H1 (cell line): ENCODE data around the gene GREM2. TPM values are rescaled to one million over a fixed set of nuclear protein-coding genes. Genes with fewer than 3 reads are reported as not detected.

Experiments
- CTCF ChIA-PET: fragments of 300-600 bp; sonication (Branson Sonifier 250); formaldehyde crosslinking; loops from one replicate; lab custom pipeline; 2021; ENCODE audit not compliant: partially characterized antibody; lab: Charles Lee
- POLR2A ChIA-PET: fragments of 300-600 bp; sonication (Branson Sonifier 250); formaldehyde crosslinking; loops from one replicate; lab custom pipeline; 2021; ENCODE audit warnings: inconsistent platforms; ENCODE audit not compliant: partially characterized antibody; lab: Charles Lee
- DNase-seq, 2 experiments: peaks; one replicate each; pipeline versions ENCODE4 v3.0.0 to v3.0.0-alpha.2; 2010 to 2022; ENCODE audit warnings: low spot score in 2 of 2, low read depth in 1 of 2, mixed read lengths in 1 of 2
- FAIRE-seq: peaks from 2 replicates; lab custom pipeline; 2011; peaks lifted over from hg19 to GRCh38; lab: Jason Lieb, UNC
- H2AFZ ChIP-seq: 2 replicates; pipeline ENCODE4 v1.8.1; 2012; ENCODE audit warnings: low read length, inconsistent platforms
- H2AK5ac ChIP-seq: 2 replicates; pipeline ENCODE4 v1.6.1; 2013; ENCODE audit warnings: low read depth, low read length
- H2BK120ac ChIP-seq: replicated peaks from 2 replicates; pipeline ENCODE3; 2013; ENCODE audit warnings: low read depth, low read length, inconsistent platforms
- H2BK12ac ChIP-seq: 2 replicates; pipeline ENCODE4 v1.6.1; 2013; ENCODE audit warnings: low read depth, low read length
- H2BK15ac ChIP-seq: 2 replicates; pipeline ENCODE4 v1.6.1; 2013; ENCODE audit warnings: low read length
- H2BK20ac ChIP-seq: 2 replicates; pipeline ENCODE4 v1.6.1; 2013; ENCODE audit warnings: low read length
- H2BK5ac ChIP-seq: 2 replicates; pipeline ENCODE4 v1.6.1; 2013; ENCODE audit warnings: low read depth, low read length
- H3K14ac ChIP-seq: 2 replicates; pipeline ENCODE4 v1.6.1; 2013; ENCODE audit warnings: inconsistent platforms; ENCODE audit not compliant: insufficient read length
- H3K18ac ChIP-seq: 2 replicates; pipeline ENCODE4 v1.6.1; 2013; ENCODE audit warnings: low read length; ENCODE audit errors: extremely low read depth
- H3K23ac ChIP-seq: 2 replicates; pipeline ENCODE4 v1.6.1; 2013; ENCODE audit warnings: inconsistent platforms; ENCODE audit not compliant: insufficient read length
- H3K23me2 ChIP-seq: 2 replicates; pipeline ENCODE4 v1.6.1; 2013; ENCODE audit warnings: low read depth, low read length
- H3K27ac ChIP-seq: 2 replicates; pipeline ENCODE4 v1.6.1; 2011; ENCODE audit warnings: low read depth, low read length, inconsistent platforms
- H3K27me3 ChIP-seq, 4 experiments: replicated peaks in 1 of 4; 1 replicate in 1 of 4; 2 replicates in 3 of 4; pipeline versions ENCODE4 v1.6.1 to v1.8.1; 2011 to 2013; ENCODE audit warnings: low read length in 3 of 4, mild to moderate bottlenecking in 3 of 4, inconsistent platforms in 2 of 4, mixed read lengths in 2 of 4, moderate library complexity in 1 of 4; ENCODE audit not compliant: control insufficient read depth in 3 of 4, insufficient read depth in 3 of 4; ENCODE audit errors: extremely low read depth in 1 of 4
- H3K36me3 ChIP-seq, 4 experiments: 2 replicates each; pipeline versions ENCODE4 v1.6.1 to v1.8.1; 2011 to 2013; ENCODE audit warnings: mild to moderate bottlenecking in 4 of 4, low read length in 3 of 4, moderate library complexity in 2 of 4, control low read depth in 1 of 4, inconsistent platforms in 1 of 4; ENCODE audit not compliant: insufficient read depth in 4 of 4, control insufficient read depth in 2 of 4
- H3K4ac ChIP-seq: replicated peaks from 2 replicates; pipeline ENCODE3; 2013; ENCODE audit warnings: low read length, low read depth, mixed read lengths, inconsistent platforms; ENCODE audit not compliant: insufficient read length
- H3K4me1 ChIP-seq, 4 experiments: replicated peaks in 1 of 4; 1 replicate in 1 of 4; 2 replicates in 3 of 4; pipeline versions ENCODE4 v1.6.1 to v1.8.1; 2011 to 2013; ENCODE audit warnings: low read length in 3 of 4, inconsistent platforms in 2 of 4, mixed read lengths in 1 of 4; ENCODE audit not compliant: insufficient read depth in 4 of 4, control insufficient read depth in 3 of 4
- H3K4me2 ChIP-seq, 2 experiments: 2 replicates each; pipeline versions ENCODE4 v1.6.1 to v1.8.1; 2011 to 2013; ENCODE audit warnings: low read depth in 2 of 2, low read length in 2 of 2, control low read depth in 1 of 2, inconsistent platforms in 1 of 2, mild to moderate bottlenecking in 1 of 2; ENCODE audit not compliant: insufficient read depth in 1 of 2
- H3K4me3 ChIP-seq, 4 experiments: fragments of 200-600, 300-600 bp in 1 of 4; sonication (generic), shearing (Covaris generic), sonication (Bioruptor Twin) in 1 of 4; 2 replicates each; pipeline versions ENCODE4 v1.5.1 to v1.8.1; 2011 to 2016; ENCODE audit warnings: low read length in 4 of 4, low read depth in 3 of 4, control low read depth in 2 of 4, inconsistent platforms in 2 of 4, mild to moderate bottlenecking in 2 of 4, mixed read lengths in 1 of 4, moderate library complexity in 1 of 4; ENCODE audit not compliant: insufficient read depth in 2 of 4; ENCODE audit errors: extremely low read depth in 1 of 4
- H3K56ac ChIP-seq: replicated peaks from 2 replicates; pipeline ENCODE3; 2013; ENCODE audit warnings: low read depth, mild to moderate bottlenecking, mixed read lengths, low read length, inconsistent platforms; ENCODE audit not compliant: insufficient read length
- H3K79me1 ChIP-seq: 2 replicates; pipeline ENCODE4 v1.6.1; 2013; ENCODE audit warnings: low read depth, low read length, control low read depth
- H3K79me2 ChIP-seq, 2 experiments: 2 replicates each; pipeline versions ENCODE4 v1.6.1 to v1.8.1; 2012 to 2013; ENCODE audit warnings: low read length in 2 of 2, mild to moderate bottlenecking in 2 of 2, inconsistent platforms in 1 of 2; ENCODE audit not compliant: insufficient read depth in 2 of 2, control insufficient read depth in 1 of 2
- H3K9ac ChIP-seq, 4 experiments: replicated peaks in 1 of 4; 1 replicate in 1 of 4; 2 replicates in 3 of 4; pipeline versions ENCODE4 v1.6.1 to v1.8.1; 2011 to 2013; ENCODE audit warnings: low read depth in 3 of 4, low read length in 3 of 4, control low read depth in 2 of 4, mild to moderate bottlenecking in 2 of 4, moderate library complexity in 2 of 4, inconsistent platforms in 1 of 4; ENCODE audit errors: extremely low read depth in 1 of 4
- H3K9me3 ChIP-seq, 2 experiments: 2 replicates each; pipeline versions ENCODE4 v1.6.1 to v1.8.1; 2012 to 2013; ENCODE audit warnings: mild to moderate bottlenecking in 2 of 2, moderate library complexity in 2 of 2, control low read depth in 1 of 2, inconsistent platforms in 1 of 2, low read depth in 1 of 2, low read length in 1 of 2, mixed read lengths in 1 of 2; ENCODE audit not compliant: insufficient read depth in 2 of 2
- H4K20me1 ChIP-seq, 2 experiments: replicated peaks in 1 of 2; 2 replicates each; pipeline versions ENCODE3 to v1.8.1; 2011 to 2013; ENCODE audit warnings: inconsistent platforms in 2 of 2, low read length in 2 of 2, mild to moderate bottlenecking in 1 of 2; ENCODE audit not compliant: insufficient read depth in 2 of 2, control insufficient read depth in 1 of 2
- H4K5ac ChIP-seq: 2 replicates; pipeline ENCODE4 v1.6.1; 2013; ENCODE audit warnings: low read length, low read depth, mixed read lengths, inconsistent platforms; ENCODE audit not compliant: insufficient read length
- H4K8ac ChIP-seq: 2 replicates; pipeline ENCODE4 v1.8.0; 2013; ENCODE audit warnings: mild to moderate bottlenecking, moderate library complexity, low read length, inconsistent platforms; ENCODE audit not compliant: insufficient read depth; ENCODE audit errors: extremely low read depth
- H4K91ac ChIP-seq: replicated peaks from 2 replicates; pipeline ENCODE3; 2013; ENCODE audit warnings: low read length, mixed read lengths, inconsistent platforms; ENCODE audit not compliant: insufficient read length
- CEBPB ChIP-seq: IDR thresholded peaks from 2 replicates; pipeline ENCODE4 v1.6.1; 2012; ENCODE audit warnings: low read depth, low read length
- TAF7 ChIP-seq: optimal IDR thresholded peaks from 2 replicates; pipeline ENCODE3; 2011; ENCODE audit warnings: low read depth, mild to moderate bottlenecking, inconsistent platforms, low read length, moderate library complexity, borderline replicate concordance
- WGBS, 2 experiments: shearing (Covaris generic) in 1 of 2; methylation state at CpG; one replicate each; pipeline versions ENCODE4 v1.1.6 to v1.1.7; 2013 to 2015; ENCODE audit warnings: low lambda C conversion rate in 2 of 2, mixed read lengths in 2 of 2, inconsistent platforms in 1 of 2, low coverage in 1 of 2, missing lambda C conversion rate in 1 of 2; ENCODE audit not compliant: insufficient replicate concordance in 2 of 2, insufficient coverage in 1 of 2, insufficient read length in 1 of 2; ENCODE audit errors: extremely low coverage in 1 of 2, missing lambda C conversion rate in 1 of 2; 5-methylcytosine and 5-hydroxymethylcytosine counted together
- polyA plus RNA-seq, 7 experiments: library from polyadenylated mRNA; depleted of rRNA in 3 of 7; stranded (reverse) in 5 of 7; unstranded in 2 of 7; fragments of >200 nt in 5 of 7; fragments of 200-250 nt in 2 of 7; gene quantifications; 1 replicate in 5 of 7; 2 replicates in 1 of 7; 4 replicates in 1 of 7; pipeline versions ENCODE4 v1.2.1 to v1.2.3, GENCODE V29; 2011 to 2013; ENCODE audit warnings: missing spikeins in 2 of 7, mixed read lengths in 2 of 7
- total RNA-seq: library from RNA; stranded (reverse); fragmentation: NEBNext Ultra II Directional; extraction: Animal tissue kit (Norgen Biotek cat#: 25700); gene quantifications from 2 replicates; pipeline ENCODE4 v1.2.1, GENCODE V29; 2021

The GREM2 gene
- total and polyA plus RNA-seq, 2 of the 8 experiments (the other 6 are each of a cell fraction or from before 2014, with no cell fraction given) = 0.05 TPM; not detected in 1

DNA sequence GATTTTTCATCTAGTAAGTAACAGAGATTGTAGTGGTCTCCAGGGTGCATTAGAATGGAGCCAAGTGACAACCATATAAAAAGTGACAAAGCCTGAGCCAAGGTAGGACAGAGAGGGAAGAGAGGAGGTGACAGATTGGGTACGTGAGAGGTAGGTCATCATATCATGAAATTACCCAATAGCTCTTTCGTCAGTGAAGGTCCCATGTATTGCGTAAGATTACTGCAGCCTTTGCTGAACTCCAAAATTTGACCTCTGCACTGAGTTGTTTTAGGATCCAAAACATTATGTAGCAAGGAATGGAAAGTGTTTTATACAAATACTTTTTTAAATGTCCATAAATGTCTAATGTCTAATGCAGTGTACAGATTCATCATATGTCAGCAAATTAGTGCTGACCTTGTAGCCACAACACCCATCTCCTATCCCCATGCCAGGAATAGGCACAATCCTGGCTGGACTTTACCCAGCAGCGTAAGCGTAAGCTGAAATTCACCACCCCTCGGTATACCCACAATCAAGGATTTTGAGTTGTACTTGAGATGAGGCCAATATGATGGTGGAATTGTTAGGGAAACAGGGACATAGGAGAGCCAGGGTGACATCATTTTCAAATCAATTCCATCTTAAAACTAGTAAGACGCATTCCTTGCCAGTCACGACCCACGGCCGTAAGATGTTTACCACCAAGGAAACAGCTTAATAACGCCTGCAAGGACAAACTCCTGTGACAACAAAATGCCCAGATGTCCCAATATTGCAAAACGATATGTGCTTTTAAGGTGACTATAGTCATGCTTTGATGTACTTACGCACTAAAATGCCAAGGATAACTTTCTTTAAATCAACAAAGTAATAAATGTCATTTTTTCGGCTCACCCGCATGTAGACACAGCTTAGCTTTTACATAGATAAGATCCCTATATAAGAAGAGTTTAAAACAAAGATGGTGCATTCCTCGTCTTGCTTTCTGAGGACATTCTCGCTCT is 38.1 kb upstream of the GREM2 start:
- H3K36me3 ChIP-seq = no peaks in the 10 kb centered on the region
- no peaks in the 10 kb centered on the region for H3K4me1 ChIP-seq
- H3K23me2 ChIP-seq = no peaks in the 10 kb centered on the region
- no peak overlapping the region for H3K14ac ChIP-seq
- no peak overlapping the region for H3K4me2 ChIP-seq
- DNase-seq = no peak
- H4K20me1 ChIP-seq = no peaks in the 10 kb centered on the region
- H3K79me2 ChIP-seq = no peaks in the 10 kb centered on the region
- no peak overlapping the region for H2AK5ac ChIP-seq
- no peak overlapping the region for H2BK20ac ChIP-seq
- no peaks in the 10 kb centered on the region for H3K79me1 ChIP-seq
- ChIA-PET POLR2A (no interaction called here), CTCF (interaction anchor here (1.1 kb wide), 1 partner anchor 10 kb away, joined by 3 read pairs; no protein-coding TSS in a partner anchor)
- no peaks in the 10 kb centered on the region for H3K9me3 ChIP-seq
- no peak overlapping the region for H3K4ac ChIP-seq
- H4K91ac ChIP-seq = no peak overlapping the region
- no peak overlapping the region for H4K5ac ChIP-seq
- no peak overlapping the region for H2BK120ac ChIP-seq
- H2BK15ac ChIP-seq = no peak overlapping the region
- H3K27me3 ChIP-seq = no peaks in the 10 kb centered on the region
- no peak overlapping the region for H3K4me3 ChIP-seq
- no peak for FAIRE-seq
- H2BK12ac ChIP-seq = no peak overlapping the region
- no peak overlapping the region for H3K23ac ChIP-seq
- H2BK5ac ChIP-seq = no peak overlapping the region
- TF ChIP-seq CEBPB (peak; percentile 80; the same call in 1 of the 2 replicates), TAF7 (no peak)
- no peak overlapping the region for H2AFZ ChIP-seq
- WGBS, 2 experiments = 93% methylated on average over 17 of the region's 17 CpGs; no CpG with 5 or more reads in 1 of the 2 experiments
- H3K9ac ChIP-seq = no peak overlapping the region
- H3K27ac ChIP-seq = no peak overlapping the region
- H3K18ac ChIP-seq = no peak overlapping the region
- H4K8ac ChIP-seq = no peak overlapping the region
- no peak overlapping the region for H3K56ac ChIP-seq
